SK-N-MC (cell line): ENCODE data around the gene LCA5.
"Not testable (repeated sequence)": the region's sequence is repeated elsewhere in the genome, so short reads cannot be mapped to it uniquely, and the experiment has no call there.

Source experiments
- DNase-seq: peaks from one replicate; pipeline ENCODE4 v3.0.0-alpha.2; 2011; ENCODE audit warnings: low read depth, low spot score
- H3K27ac ChIP-seq: fragments of 200-600 bp; sonication (generic); 2 replicates; pipeline ENCODE4 v1.5.1; 2016; ENCODE audit warnings: mixed run types
- H3K36me3 ChIP-seq: fragments of 200-600 bp; sonication (generic); 2 replicates; pipeline ENCODE4 v1.6.1; 2017; ENCODE audit warnings: antibody characterized with exemption, low read length, mixed read lengths; ENCODE audit not compliant: insufficient read depth
- H3K4me3 ChIP-seq: fragments of 200-600 bp; sonication (generic); 2 replicates; pipeline ENCODE4 v1.5.1; 2016
- H3K9ac ChIP-seq: fragments of 200-600 bp; sonication (generic); 2 replicates; pipeline ENCODE4 v1.8.0; 2017; ENCODE audit warnings: mixed run types, mixed read lengths; ENCODE audit not compliant: insufficient read length
- H3K9me3 ChIP-seq: fragments of 200-600 bp; sonication (generic); 2 replicates; pipeline ENCODE4 v1.6.1; 2017; ENCODE audit warnings: low read depth, mild to moderate bottlenecking, antibody characterized with exemption, low read length, moderate library complexity, mixed read lengths
- EZH2 ChIP-seq: fragments of 200-600 bp; sonication (generic); IDR thresholded peaks from one replicate; pipeline ENCODE4 v1.6.1; 2017; ENCODE audit warnings: antibody characterized with exemption
- FOXP2 ChIP-seq: optimal IDR thresholded peaks from 2 replicates; pipeline ENCODE3; 2011; ENCODE audit warnings: mild to moderate bottlenecking, moderate library complexity; ENCODE audit not compliant: insufficient read depth; ENCODE audit errors: extremely low read length, control extremely low read depth
- POLR2AphosphoS5 ChIP-seq: IDR thresholded peaks from 2 replicates; pipeline ENCODE4 v1.6.1; 2012; ENCODE audit warnings: mild to moderate bottlenecking, low read depth, low read length, borderline replicate concordance

Gene LCA5

DNA sequence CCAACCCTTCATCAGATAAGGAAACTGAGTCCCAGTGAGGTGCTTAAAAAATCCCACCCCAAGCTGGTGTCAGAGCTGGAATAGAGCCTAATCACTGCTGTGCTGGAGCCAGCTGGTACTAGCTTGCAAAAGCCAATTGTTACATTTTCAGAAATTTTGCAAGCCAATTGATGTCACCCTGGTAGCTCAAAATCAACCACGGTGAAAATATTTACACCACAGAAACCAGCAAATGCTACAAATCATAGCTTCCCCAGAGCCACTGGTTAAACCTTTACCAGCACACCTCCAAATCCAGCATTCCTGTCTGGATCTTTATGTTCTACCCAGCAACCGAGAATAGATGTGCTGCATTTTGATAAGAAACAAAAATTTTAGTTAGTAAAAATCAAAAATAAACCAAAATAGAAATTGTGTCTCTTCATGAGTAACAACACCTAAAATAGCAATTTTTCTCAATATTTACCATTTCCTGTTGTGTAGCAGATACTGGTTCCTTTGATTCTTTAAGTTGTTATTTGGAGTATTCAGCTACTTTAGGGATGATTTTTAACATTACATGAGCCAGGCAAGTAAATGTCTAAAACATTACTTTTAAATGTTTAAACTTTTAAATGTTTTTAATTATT is 7.2 kb upstream of the LCA5 start:
- H3K4me3 ChIP-seq, result no peak overlapping the region
- peak overlapping the region; percentile 6; the same call in 1 of the 2 replicates for H3K27ac ChIP-seq
- TF ChIP-seq FOXP2 (no peak), EZH2 (no peak), POLR2AphosphoS5 (no peak)
- no peak for DNase-seq
- no peak overlapping the region for H3K9ac ChIP-seq
- H3K9me3 ChIP-seq, result no peaks in the 10 kb centered on the region
- H3K36me3 ChIP-seq, result no peaks in the 10 kb centered on the region

DNA sequence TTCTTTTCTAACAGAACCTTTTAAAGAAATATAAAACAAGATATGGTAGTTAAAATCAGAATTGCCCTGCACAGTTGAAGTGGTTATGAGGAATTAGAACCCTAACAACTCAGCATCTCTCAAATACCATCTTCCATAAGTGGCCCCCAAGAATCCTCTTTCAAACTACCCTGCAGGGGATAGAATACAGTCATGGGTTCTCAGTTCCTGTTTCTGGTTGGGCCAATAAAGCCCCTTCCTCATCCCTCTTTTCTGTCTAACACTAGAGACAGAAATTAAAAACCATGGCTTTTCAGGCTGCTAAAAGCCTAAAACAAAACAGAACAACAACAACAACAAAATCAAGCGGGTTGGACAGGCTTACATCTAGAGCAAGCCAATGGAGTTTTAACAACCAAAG is 6.7 kb upstream of the LCA5 start:
- Histone ChIP-seq H3K27ac (peak overlapping the region; percentile 6; the same call in 1 of the 2 replicates), H3K9me3 (no peaks in the 10 kb centered on the region), H3K4me3 (no peak overlapping the region), H3K9ac (no peak overlapping the region), H3K36me3 (no peaks in the 10 kb centered on the region)
- TF ChIP-seq POLR2AphosphoS5 (no peak), EZH2 (no peak)
- DNase-seq, result no peak

DNA sequence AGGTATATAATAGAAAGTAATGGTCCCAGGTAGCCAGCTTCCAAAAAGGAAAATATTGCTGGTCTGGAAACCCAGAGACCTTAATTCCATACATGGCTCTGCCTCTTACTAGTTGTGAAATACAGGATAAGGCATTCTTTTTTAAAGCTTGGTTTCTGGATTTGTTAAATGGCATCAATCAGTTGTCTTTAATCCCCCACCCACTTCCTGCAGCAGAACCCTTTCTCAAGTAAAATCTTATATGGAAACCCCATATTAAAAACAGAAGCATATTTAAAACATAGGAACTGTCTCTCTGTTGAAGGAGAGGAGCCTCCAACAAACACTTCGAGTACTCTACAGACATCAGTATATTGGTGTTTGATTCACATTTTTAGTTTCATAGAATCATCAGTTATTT is 6.2 kb upstream of the LCA5 start:
- TF ChIP-seq FOXP2 (no peak), EZH2 (no peak), POLR2AphosphoS5 (no peak)
- Histone ChIP-seq H3K36me3 (no peaks in the 10 kb centered on the region), H3K9me3 (no peaks in the 10 kb centered on the region), H3K9ac (no peak overlapping the region), H3K4me3 (no peak overlapping the region), H3K27ac (peak overlapping the region; percentile 6; the same call in 1 of the 2 replicates)
- no peak for DNase-seq

DNA sequence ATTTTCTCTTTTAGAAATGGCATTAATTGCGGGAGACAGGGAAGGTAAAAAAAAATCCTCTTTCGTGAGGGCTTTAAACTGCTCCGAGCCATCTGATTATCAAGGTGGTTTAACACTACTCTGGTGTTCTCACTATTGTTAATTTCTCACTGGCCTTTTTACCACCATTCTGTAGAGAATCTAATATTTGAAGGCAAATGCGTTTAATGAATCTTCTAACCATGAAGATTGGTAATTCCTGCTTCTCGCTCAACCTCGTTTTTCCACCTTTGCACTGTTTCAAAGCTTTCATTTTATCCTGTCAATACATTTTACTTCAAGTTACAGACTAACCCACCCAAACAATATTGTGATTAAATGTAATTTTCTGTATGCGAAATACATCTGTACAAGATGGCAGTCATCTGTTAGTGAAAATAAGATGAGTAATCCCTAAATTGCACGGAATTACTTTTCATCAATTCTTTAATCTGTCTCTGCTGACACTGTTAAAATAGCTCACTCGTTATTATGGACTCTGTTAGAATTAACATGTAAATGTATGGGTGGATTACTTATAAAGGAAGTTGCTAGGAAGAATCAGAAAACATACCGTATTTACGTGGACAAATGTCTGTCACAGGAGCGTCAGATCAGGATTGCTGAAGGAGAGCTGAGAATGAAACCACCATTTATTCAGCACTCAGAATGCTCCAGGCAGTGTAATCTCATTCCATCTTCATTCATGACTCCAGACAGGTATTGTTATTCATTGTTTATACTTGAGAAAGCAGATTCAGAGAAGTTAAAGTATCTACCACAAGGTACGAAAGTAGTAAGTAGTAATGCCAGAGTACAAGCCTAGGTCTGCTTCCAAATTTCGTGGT is 1.1 kb upstream of the LCA5 start:
- Histone ChIP-seq H3K9me3 (no peaks in the 10 kb centered on the region), H3K36me3 (no peaks in the 10 kb centered on the region), H3K9ac (peak overlapping the region; percentile 72), H3K27ac (no peak overlapping the region), H3K4me3 (peak overlapping the region; percentile 92)
- TF ChIP-seq EZH2 (no peak), POLR2AphosphoS5 (no peak), FOXP2 (no peak)
- DNase-seq, result no peak

DNA sequence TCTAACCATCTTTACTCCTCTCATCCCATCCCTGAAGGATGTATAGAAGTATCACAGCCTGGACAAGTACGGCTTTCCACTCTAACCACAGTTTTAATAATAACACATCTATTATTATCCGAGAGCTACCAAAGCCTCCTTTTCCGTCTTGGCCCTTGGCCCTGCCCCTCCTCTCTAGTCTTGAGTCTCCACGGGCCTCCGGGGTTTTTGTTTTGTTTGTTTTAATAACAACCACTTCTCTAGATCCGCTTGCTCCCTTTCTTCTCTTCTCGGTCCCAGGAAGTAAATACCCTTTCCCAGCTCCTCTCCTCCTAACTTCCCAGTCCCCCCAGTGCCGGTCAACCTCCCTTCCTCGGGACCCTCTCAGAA is 661 bp downstream of the LCA5 start:
- Histone ChIP-seq H3K27ac (no peak overlapping the region), H3K4me3 (peak overlapping the region; percentile 92), H3K9me3 (no peaks in the 10 kb centered on the region), H3K9ac (no peak overlapping the region), H3K36me3 (no peaks in the 10 kb centered on the region)
- DNase-seq, result no peak
- TF ChIP-seq EZH2 (no peak), POLR2AphosphoS5 (no peak), FOXP2 (no peak)

DNA sequence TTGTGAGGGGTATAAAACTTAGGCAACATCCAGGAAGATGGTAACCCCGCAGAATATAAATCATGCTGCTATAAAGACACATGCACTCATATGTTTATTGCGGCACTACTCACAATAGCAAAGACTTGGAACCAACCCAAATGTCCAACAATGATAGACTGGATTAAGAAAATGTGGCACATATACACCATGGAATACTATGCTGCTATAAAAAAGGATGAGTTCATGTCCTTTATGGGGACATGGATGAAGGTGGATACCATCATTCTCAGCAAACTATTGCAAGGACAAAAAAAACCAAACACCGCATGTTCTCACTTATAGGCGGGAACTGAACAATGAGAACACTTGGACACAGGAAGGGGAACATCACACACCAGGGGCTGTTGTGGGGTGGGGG is 7.7 kb downstream of the LCA5 start:
- H3K27ac ChIP-seq, H3K9me3 ChIP-seq, H3K9ac ChIP-seq, H3K36me3 ChIP-seq, H3K4me3 ChIP-seq, DNase-seq: not testable (repeated sequence)

DNA sequence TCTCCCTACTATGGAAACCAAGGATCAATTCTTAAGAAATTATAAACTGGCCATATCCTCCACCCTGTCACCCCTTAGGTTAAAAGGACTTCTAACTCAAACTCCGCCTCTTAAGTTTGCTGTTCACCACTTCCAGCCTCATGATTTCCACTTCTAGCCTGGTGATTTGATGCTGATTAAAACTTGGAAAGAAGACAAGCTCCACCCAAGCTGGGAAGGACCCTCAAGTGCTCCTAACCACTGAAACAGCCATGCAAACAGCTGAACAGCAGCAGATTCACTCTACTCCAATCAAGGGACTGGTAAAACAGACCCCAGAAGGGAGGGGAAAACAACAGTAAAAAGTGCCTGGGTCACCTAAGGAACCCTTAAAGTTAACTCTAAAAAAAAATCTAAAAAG is 10.3 kb downstream of the LCA5 start:
- H3K27ac ChIP-seq, result no peak overlapping the region
- TF ChIP-seq EZH2 (no peak), FOXP2 (no peak), POLR2AphosphoS5 (no peak)
- DNase-seq, result no peak
- H3K4me3 ChIP-seq, result no peak overlapping the region
- H3K9me3 ChIP-seq, result no peaks in the 10 kb centered on the region
- no peak overlapping the region for H3K9ac ChIP-seq
- H3K36me3 ChIP-seq, result no peaks in the 10 kb centered on the region

DNA sequence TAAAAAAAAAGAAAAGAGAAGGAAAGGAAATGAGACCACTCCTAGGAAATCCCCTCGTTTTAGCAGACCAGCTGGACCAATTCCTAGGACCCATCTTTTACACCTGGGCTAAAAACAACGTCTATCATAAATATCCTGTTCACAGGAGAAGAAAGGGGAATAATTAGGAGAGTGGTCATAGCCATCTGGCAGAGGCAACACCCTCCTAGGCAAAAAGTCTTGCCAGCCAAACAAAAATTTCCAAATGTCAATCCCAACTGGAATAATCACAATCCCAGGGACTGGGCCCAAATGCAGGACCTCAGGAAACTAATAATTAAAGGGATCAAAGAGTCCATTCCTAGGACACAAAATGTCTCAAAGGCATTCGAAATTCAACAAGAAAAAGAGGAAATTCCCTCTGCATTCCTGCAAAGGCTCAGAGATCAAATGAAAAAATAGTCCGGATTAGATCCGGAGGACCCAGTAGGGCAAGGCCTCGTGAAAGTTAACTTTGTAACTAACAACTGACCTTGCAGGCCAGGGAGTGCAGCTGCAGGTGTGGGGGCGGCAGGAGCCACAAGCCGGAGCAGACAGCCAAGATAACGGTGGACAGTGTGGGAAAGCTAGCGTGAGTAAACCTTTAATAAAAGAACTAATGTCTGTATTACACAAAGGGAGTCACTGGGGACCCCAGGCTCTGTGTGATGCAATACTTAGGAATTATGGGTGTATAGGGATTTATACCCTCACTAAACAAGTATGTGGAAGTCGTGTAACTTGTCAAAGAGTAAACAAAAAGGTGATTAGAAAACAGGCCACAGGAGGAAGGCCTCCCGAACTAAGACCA is 11.7 kb downstream of the LCA5 start:
- no peak overlapping the region for H3K4me3 ChIP-seq
- no peak overlapping the region for H3K9ac ChIP-seq
- TF ChIP-seq FOXP2, result no peak
- TF ChIP-seq POLR2AphosphoS5, result no peak
- no peak for TF ChIP-seq EZH2
- H3K36me3 ChIP-seq, result no peaks in the 10 kb centered on the region
- H3K9me3 ChIP-seq, result no peaks in the 10 kb centered on the region
- no peak for DNase-seq
- no peak overlapping the region for H3K27ac ChIP-seq

DNA sequence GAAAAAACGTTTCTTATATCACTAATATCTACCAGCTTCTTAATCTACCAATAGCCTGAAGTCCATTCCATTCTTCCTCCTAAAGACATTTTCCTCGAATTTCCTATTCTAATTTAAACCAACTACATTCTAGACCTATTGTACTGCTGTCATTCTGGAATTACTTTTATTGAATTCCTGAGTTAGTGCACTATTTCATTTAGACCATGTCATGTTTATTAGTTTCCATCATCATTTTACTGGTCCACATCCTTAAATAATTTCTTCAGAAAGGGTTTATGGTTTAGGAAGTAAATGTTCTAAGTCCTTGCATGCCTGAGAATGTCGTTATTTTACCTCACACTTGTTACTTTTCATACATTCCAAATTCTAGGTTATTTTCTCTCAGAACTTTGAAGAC is 13.2 kb downstream of the LCA5 start:
- no peak overlapping the region for H3K9ac ChIP-seq
- TF ChIP-seq FOXP2, result no peak
- DNase-seq, result no peak
- no peak overlapping the region for H3K27ac ChIP-seq
- H3K36me3 ChIP-seq, result no peaks in the 10 kb centered on the region
- no peaks in the 10 kb centered on the region for H3K9me3 ChIP-seq
- H3K4me3 ChIP-seq, result no peak overlapping the region
